GM12874 (cell line): ENCODE data around the gene HERC3.

Experiments used
- TF ChIP-seq, protein P1 (sequence below): IDR thresholded peaks from 2 replicates; pipeline ENCODE4 v1.5.1; 2011; ENCODE audit warnings: low read depth, mild to moderate bottlenecking, control low read depth, low read length, moderate library complexity; ENCODE audit not compliant: insufficient read depth

Gene HERC3

DNA sequence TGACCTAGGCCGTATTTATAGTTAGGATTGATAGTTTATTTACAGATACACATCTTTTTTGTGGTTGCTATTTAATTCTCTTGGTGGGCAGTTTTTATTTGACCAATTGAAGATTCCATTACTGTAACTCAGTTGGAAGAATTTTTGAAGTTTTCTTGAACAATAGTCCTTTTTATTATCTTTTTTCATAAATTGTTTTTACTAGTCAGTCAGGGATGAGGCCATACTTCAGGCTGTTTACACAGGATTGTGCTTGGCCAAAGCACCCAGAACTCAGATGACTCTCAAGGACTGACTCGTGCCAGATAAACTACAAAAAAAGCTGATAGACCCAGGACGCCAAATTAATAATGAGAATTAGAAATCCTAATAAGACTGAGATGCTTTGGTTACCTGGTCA lies 7.0 kb downstream of the HERC3 start:
- TF ChIP-seq, protein P1, sequence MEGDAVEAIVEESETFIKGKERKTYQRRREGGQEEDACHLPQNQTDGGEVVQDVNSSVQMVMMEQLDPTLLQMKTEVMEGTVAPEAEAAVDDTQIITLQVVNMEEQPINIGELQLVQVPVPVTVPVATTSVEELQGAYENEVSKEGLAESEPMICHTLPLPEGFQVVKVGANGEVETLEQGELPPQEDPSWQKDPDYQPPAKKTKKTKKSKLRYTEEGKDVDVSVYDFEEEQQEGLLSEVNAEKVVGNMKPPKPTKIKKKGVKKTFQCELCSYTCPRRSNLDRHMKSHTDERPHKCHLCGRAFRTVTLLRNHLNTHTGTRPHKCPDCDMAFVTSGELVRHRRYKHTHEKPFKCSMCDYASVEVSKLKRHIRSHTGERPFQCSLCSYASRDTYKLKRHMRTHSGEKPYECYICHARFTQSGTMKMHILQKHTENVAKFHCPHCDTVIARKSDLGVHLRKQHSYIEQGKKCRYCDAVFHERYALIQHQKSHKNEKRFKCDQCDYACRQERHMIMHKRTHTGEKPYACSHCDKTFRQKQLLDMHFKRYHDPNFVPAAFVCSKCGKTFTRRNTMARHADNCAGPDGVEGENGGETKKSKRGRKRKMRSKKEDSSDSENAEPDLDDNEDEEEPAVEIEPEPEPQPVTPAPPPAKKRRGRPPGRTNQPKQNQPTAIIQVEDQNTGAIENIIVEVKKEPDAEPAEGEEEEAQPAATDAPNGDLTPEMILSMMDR, result no peak

DNA sequence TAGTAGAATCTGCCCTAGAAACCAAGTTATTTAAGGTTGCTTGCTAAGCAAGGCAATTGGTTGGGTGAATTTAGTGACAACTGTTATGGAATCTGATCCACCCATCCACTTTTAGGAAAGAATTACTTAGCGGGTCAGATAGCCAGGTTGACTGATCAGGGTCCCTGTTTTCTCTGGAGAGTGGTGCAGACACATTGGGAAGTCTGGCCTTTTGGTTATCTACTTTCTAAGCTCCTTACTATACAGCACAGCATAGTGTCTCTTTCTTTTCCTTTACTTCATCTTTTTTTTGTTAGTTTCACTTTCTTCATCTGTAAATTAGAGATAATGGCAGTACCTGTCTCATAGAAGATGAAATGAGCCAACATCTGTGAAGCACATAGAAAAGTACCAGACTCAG lies 7.4 kb downstream of the HERC3 start:
- TF ChIP-seq, protein P1, result no peak

DNA sequence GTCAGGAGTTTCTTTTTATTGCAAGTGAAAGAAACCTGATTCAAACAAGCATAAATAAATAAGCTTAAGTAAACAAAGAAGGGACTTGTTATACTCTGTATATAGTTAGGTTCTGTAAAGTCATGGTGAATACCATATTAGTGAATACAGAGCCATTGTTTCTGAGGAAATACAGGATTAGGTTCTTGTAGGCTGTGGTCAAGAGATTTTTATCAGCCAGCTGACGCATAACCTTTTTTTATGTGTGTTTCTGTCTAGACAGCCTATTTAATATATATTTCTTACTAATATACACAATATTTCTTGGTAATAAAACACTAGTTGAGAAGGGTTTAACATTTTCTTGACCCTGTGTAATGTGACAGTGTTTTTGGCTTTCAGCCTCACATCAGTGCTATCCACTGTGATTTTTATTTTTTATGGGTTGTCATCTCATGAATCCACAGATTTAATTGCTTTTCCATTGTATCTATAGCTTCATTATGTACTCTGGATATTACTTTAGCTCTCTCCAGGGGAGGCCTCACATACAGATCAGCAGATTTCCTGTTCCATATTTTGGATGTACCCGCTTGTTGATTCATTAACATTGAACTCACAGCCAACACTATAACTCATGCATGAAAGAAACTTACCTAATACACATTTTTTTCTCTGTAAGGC lies 8.0 kb downstream of the HERC3 start:
- TF ChIP-seq, protein P1, result no peak

DNA sequence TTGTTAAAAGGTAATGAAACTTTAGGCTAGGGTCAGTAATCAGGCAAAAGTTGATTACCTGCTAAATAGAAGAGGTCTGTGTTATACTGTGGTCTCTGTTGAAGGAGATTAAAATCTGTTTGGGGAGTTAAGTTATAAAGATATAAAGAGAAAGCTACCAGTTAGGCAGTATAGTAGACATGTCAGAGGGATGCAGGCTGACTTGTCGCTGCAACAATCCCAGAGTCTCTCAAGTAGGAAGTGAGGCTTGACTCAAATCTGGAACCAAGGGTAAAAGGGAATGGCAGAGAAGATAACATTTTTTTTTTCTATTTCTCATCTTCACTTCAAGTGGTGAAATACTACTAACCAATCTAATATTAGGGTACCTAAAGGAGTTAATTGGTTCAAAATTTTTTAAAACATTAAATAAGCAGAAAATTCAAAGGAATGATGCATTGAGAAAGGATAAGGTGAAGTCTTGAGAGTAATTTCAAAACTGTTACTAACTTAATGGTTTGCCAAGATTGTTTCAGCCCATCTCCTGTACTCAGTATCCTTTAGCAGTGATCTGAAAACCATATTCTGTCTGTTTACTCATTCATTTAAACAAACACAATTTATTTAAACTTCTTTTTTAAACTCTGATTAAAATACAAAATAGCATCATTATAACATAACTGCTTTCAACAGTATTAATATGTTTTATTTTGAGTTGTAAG lies 12.8 kb downstream of the HERC3 start:
- TF ChIP-seq, protein P1, result no peak

DNA sequence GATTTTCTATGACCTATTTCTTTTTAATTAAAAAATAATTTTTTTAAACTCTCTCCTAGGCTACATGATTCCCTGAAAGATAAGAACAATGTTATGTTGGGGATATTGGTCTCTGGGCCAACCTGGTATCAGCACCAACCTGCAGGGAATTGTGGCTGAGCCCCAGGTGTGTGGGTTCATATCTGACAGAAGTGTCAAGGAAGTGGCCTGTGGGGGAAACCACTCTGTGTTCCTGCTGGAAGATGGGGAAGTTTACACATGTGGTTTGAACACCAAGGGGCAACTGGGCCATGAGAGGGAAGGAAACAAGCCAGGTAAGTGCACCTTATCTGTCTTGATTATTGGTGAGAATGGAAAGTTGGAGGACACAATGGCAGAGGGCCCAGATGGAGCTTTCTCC lies 13.5 kb downstream of the HERC3 start:
- TF ChIP-seq, protein P1, result no peak

DNA sequence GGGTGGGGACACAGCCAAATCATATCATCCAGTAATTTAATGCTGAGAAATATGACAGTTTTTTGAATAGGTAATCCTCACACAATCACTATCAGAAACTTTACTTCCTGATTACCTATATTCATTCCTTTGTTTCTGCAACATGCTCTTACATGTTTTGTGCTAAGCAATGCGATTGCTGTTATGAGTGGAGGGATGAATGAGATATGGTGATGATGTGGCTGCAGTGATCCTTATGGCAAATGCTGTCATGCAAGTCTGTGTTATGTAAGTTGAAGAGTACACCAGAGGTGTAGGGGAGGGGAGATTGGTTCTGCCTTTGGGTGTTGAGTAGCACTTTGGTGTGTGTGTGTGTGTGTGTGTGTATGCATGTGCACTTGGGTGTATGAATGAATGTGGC lies 14.6 kb downstream of the HERC3 start:
- TF ChIP-seq, protein P1, result no peak

DNA sequence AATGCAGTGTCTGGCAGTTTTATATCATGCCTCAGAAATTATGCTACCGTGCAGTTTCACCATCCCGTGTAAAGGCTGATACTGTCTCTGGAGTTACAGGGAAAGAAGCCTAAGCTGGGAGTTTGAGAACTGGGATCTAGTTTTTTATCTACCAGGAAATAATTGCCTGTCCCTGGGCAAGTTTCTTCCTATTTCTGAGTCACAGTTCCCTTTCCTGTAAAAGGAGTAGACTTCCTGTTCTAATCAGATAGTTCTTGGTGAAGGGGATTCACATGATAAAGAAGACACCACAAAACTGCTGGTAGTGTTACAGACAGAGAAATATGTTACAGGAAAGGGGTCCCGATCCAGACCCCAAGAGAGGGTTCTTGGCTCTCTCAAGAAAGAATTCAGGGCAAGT lies 17.1 kb downstream of the HERC3 start:
- TF ChIP-seq, protein P1, result no peak
